Left ventricle myocardium superior (tissue), 1 donor: Measurements from ENCODE around the gene FPGS. TPM values are rescaled to one million over a fixed set of nuclear protein-coding genes. Genes with fewer than 3 reads are reported as not detected.
"Not testable (repeated sequence)": the region's sequence is repeated elsewhere in the genome, so short reads cannot be mapped to it uniquely, and the experiment has no call there.

Source experiments
- ATAC-seq: fragments of 200-7000 bp; cut with Tn5 transposase; one replicate; pipeline ENCODE4 v1.9.1; 2020; ENCODE audit warnings: mild to moderate bottlenecking, moderate library complexity
- DNase-seq: peaks from one replicate; pipeline ENCODE4 v3.0.0-alpha.2; 2020
- intact Hi-C: fragments of 100-400 bp; cut with micrococcal nuclease; formaldehyde crosslinking; loops from one replicate; pipeline ENCODE4 v1.11.0; 2022
- total RNA-seq: library from RNA; stranded (reverse); fragmentation: NEBNext Ultra II Directional; extraction: Animal tissue kit (Norgen Biotek cat#: 25700); gene quantifications from one replicate; pipeline ENCODE4 v1.2.1, GENCODE V29; 2021
- donor health status: DM: no; HTN: yes; CAD: no; lungs with severe emphysema.

The FPGS gene
- total RNA-seq, 1 donor from 2014 or later = 31.9 TPM

DNA sequence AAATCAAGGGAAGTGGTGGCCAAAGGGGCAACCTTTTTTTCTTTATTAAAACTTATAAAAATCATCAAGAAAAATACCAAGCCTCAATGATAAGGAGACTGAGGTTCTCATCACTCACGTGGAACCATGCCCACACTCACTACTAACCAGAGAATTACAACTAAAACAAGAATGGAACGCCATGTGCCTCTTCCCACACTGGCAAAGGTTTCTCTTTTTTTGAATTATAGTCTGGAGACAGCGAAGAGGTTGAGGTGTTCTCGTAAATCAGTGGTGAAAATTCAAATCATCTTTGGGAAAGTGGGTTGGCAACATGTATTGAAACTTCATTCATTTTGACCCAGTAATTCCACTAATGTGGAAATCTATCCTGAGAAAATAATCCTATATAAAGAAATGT lies 19.4 kb downstream of the FPGS start:
- intact Hi-C loops = no loop called here
- DNase-seq (no peak), ATAC-seq (no peak)

GRCh38 chr9:127825319-127826051 lies 22.8 kb downstream of the FPGS start:
- intact Hi-C loops = no loop called here
- ATAC-seq (peak; percentile 10), DNase-seq (peak; percentile 76)

DNA sequence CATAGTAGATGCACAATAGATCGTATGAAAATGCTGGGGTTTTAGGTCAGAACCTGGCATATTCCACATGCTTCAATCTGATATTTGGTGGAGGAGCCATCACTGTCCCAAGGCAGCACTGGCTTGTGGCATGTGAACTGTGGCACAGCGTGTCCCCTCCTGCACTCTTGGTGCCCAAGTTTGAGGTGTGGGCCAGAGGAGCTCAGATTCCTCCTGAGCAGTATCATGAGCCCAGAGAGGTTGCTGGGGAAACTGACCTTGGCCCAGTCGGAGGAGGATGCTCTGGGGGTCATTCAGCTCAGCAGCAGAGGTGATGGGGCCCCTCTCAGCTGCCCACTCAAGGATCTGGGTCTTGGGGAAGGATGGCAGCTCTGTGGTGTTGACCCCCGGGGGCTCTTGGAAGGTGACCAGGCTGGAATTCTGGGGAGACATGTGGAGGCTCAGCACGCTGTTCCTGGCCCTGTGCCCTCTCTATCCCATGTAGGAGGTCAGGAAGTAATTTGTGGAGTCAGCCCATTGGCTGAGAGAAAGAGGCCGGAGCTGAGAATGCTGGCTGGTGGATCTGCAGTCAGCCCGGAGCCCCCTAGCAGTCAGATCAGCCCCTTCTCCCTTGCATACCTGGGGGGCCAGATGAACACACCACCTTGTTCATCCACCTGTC lies 23.7 kb downstream of the FPGS start:
- DNase-seq = no peak
- intact Hi-C loops = no loop called here
- ATAC-seq = no peak

- peak; percentile 89 for ATAC-seq
- intact Hi-C loops = no loop called here
- DNase-seq = peak; percentile 93
Observed at GRCh38 chr9:127828262-127829031, 25.8 kb downstream of the FPGS start.

- ATAC-seq (no peak), DNase-seq (no peak)
- intact Hi-C loops = no loop called here
Observed at GRCh38 chr9:127829205-127829906, 26.7 kb downstream of the FPGS start.

DNA sequence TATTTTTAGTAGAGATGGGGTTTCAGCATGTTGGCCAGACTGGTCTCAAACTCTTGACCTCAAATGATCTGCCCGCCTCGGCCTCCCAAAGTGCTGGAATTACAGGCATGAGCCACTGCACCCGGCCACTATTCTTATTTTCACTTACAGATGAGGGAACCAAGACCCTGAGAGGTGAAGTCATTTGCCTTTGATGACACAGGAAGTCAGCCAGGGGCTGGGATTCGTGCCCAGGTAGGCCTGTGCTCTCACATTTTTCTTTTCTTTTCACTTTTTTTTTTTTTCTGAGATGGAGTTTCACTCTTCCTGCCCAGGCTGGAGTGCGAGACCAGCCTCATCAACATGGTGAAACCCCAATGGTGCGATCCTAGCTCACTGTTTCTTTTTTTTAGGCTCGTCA lies 29.6 kb downstream of the FPGS start:
- DNase-seq (no peak), ATAC-seq (no peak)
- intact Hi-C loops = no loop called here

DNA sequence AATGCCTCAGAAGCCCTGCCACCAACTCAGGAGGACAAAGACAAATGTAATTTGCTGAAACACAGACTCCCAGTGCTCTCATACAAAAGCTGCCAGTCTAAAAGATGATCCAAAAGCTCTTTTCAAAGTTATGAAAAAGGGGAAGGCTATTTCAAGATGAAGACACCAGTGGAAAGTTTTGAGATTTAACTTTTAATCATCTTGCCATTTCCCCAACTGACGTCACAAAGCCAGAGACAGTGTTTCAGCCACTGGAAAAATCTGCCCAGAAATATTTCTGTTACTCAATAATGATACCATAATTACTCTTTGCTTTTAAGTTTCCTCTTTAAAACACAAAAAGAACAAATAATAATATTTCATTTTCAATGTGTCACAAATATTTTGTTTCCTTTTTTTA lies 30.9 kb downstream of the FPGS start:
- intact Hi-C loops = no loop called here
- ATAC-seq = no peak

GRCh38 chr9:127835991-127836516 lies 33.4 kb downstream of the FPGS start:
- intact Hi-C loops = no loop called here
- ATAC-seq (peak; percentile 29), DNase-seq (peak; percentile 72)

More for the DNA sequence above, 30.9 kb downstream of the FPGS start:
- DNase-seq = no peak

- ATAC-seq, DNase-seq, intact Hi-C loops: not testable (repeated sequence)
Observed at GRCh38 chr9:127836561-127836960, 33.9 kb downstream of the FPGS start.

DNA sequence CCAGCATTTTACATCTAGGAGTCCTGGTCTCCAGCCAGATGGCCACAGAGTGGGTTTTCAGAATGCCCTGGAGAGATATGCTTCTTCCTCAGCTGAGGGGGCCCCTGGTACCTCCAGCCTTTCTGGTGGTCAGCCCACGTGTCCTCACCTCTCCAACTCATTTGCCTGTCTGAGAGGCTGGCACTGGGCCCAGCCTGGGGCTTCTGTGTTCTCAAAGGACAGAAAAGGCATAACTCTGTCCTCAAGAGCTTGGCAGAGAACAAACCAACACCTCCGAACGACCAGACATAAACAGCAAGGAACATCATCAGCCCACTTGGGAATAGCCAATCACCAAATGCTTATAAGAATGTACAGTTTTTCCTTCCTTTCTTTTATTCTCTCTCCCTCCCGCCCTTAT lies 34.7 kb downstream of the FPGS start:
- intact Hi-C loops = no loop called here
- DNase-seq (peak; percentile 67), ATAC-seq (no peak)

- DNase-seq (peak; percentile 79), ATAC-seq (peak; percentile 77)
- intact Hi-C loops = no loop called here
Observed at GRCh38 chr9:127838375-127839078, 35.8 kb downstream of the FPGS start.

DNA sequence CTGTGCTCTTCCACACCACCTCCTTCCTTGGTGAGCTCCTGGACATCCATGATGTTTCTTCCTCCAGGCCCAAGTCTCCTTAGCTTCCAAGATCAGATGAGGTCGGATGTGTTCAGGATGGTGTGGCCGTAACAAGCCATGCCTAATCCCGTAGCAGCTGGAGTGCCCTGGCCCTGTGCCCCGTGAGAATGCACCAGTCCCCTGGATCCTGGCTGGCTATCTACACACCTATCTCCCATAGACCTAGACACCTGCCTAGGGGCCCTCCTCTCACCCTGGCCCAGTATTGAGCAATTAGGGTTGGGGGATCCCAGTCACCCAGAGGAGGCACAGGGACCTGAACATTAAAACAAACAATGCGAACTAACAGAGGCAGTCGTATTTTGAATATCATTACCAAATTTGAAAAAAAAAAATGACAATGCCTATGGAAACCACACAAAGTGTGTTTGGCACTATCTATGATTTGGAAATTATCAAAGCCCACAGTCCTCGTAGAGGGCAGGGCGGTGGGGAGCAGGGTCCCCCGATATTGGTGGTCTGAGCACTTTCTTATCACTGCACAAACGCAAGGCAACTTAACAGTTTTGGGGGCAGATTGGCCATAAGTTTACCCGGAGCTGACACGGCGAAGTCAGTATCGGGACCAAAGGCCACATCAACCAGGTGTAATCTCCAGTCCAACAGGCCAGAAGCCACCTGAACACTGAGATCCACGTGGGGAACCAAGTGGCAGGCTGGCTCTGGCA lies 38.6 kb downstream of the FPGS start:
- no peak for ATAC-seq
- intact Hi-C loops = no loop called here
- DNase-seq = no peak

DNA sequence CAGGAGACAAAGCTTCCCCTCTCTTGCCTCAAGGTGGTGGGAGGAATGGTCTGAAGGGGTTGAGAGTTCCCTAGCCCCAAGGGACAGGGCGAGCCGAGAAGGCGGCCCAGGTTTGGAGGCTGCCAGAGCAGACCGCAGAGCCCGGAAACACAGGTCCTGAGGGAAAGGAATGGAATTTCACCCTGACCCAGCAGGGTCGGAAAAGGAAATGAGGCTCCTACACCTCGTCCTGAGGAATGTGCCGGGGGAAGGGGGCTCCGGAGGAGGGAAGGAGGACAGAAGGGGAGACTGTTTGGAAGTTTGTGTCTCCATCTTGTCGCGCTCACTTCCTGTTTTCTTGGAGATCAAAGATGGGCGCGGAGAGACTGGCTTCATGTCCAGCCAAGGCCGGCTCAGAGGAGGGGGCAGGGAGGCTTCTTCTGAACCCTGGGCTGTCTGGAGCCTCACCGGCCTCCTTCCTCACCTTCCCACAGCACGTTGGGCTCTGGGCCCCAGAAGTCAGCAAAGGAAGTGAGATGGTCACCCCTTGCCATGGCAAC lies 42.2 kb downstream of the FPGS start:
- DNase-seq (peak; percentile 67), ATAC-seq (peak; percentile 51)
- intact Hi-C loops = no loop called here

DNA sequence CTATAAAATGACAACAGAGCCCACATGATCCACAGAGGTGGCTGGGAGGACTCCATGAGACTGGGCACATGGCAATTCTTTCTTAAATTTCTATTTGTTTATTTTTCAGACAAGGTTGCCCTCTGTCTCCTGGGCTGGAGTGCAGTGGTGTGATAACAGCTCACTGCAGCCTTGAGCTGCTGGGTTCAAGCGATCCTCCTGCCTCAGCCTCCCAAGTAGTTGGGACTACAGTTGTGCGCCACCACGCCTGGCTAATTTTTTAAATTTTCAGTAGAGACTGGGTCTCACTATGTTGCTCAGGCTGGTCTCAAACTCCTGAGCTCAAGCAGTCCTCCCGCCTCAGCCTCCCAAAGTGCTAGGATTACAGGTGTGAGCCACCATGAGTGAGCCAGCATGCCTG lies 42.9 kb downstream of the FPGS start:
- intact Hi-C loops, DNase-seq, ATAC-seq: not testable (repeated sequence)

GRCh38 chr9:127846443-127847177 lies 43.9 kb downstream of the FPGS start:
- DNase-seq = peak; percentile 65
- intact Hi-C loops = no loop called here
- ATAC-seq = peak; percentile 61

- peak; percentile 57 for ATAC-seq
Observed at GRCh38 chr9:127847178-127847510, 44.5 kb downstream of the FPGS start.

More at GRCh38 chr9:127847178-127847510, 44.5 kb downstream of the FPGS start:
- no peak for DNase-seq
- intact Hi-C loops = no loop called here
